NT2/D1 (cell line): ENCODE data around the gene ARHGAP24.
"Not testable (repeated sequence)": the region's sequence is repeated elsewhere in the genome, so short reads cannot be mapped to it uniquely, and the experiment has no call there.

ENCODE experiments used
- DNase-seq: peaks from one replicate; pipeline ENCODE4 v3.0.0-alpha.2; 2011; ENCODE audit warnings: low read depth, low spot score
- H3K27me3 ChIP-seq: 2 replicates; pipeline ENCODE4 v1.6.0; 2011; ENCODE audit warnings: mild to moderate bottlenecking; ENCODE audit not compliant: insufficient read length, insufficient read depth
- H3K36me3 ChIP-seq: 2 replicates; pipeline ENCODE4 v1.6.1; 2011; ENCODE audit warnings: mild to moderate bottlenecking, low read length, mixed read lengths; ENCODE audit not compliant: insufficient read depth, insufficient read length
- H3K4me1 ChIP-seq: 2 replicates; pipeline ENCODE4 v1.5.1; 2011; ENCODE audit not compliant: insufficient read depth, insufficient read length
- H3K4me3 ChIP-seq: 2 replicates; pipeline ENCODE4 v1.5.1; 2011; ENCODE audit warnings: low read depth; ENCODE audit not compliant: insufficient read length
- H3K9ac ChIP-seq: 2 replicates; pipeline ENCODE4 v1.6.0; 2011; ENCODE audit warnings: low read depth; ENCODE audit not compliant: insufficient read length
- H3K9me3 ChIP-seq: 2 replicates; pipeline ENCODE4 v1.5.1; 2011; ENCODE audit warnings: mild to moderate bottlenecking, low read length; ENCODE audit not compliant: insufficient read depth
- SUZ12 ChIP-seq: IDR thresholded peaks from 2 replicates; pipeline ENCODE4 v1.6.1; 2011; ENCODE audit not compliant: insufficient read length, insufficient read depth; ENCODE audit errors: extremely low read depth
- YY1 ChIP-seq: IDR thresholded peaks from 2 replicates; pipeline ENCODE4 v1.6.1; 2011; ENCODE audit not compliant: insufficient read length, insufficient read depth
- ZNF274 ChIP-seq: IDR thresholded peaks from 2 replicates; pipeline ENCODE4 v1.6.1; 2011; ENCODE audit warnings: mild to moderate bottlenecking, low read depth, low read length

Gene ARHGAP24

GRCh38 chr4:85496933-85497332, 22.0 kb downstream of the ARHGAP24 start:
- no peaks in the 10 kb centered on the region for H3K27me3 ChIP-seq
- no peaks in the 10 kb centered on the region for H3K4me1 ChIP-seq
- no peak overlapping the region for H3K9ac ChIP-seq
- H3K4me3 ChIP-seq: no peak overlapping the region
- no peak for DNase-seq
- no peaks in the 10 kb centered on the region for H3K9me3 ChIP-seq
- TF ChIP-seq SUZ12 (no peak), ZNF274 (no peak), YY1 (no peak)
- no peaks in the 10 kb centered on the region for H3K36me3 ChIP-seq

- H3K4me3 ChIP-seq: no peak overlapping the region
- H3K27me3 ChIP-seq: no peaks in the 10 kb centered on the region
- H3K36me3 ChIP-seq: no peaks in the 10 kb centered on the region
- H3K9ac ChIP-seq: no peak overlapping the region
- DNase-seq: no peak
- no peaks in the 10 kb centered on the region for H3K4me1 ChIP-seq
- TF ChIP-seq SUZ12: no peak
- TF ChIP-seq YY1: no peak
- no peak for TF ChIP-seq ZNF274
- no peaks in the 10 kb centered on the region for H3K9me3 ChIP-seq
Measured at GRCh38 chr4:85498068-85498733, 23.3 kb downstream of the ARHGAP24 start.

- H3K27me3 ChIP-seq: no peaks in the 10 kb centered on the region
- H3K4me1 ChIP-seq: no peaks in the 10 kb centered on the region
- TF ChIP-seq YY1 (no peak), ZNF274 (no peak), SUZ12 (no peak)
- H3K9me3 ChIP-seq: no peaks in the 10 kb centered on the region
- no peak overlapping the region for H3K4me3 ChIP-seq
- H3K36me3 ChIP-seq: no peaks in the 10 kb centered on the region
- no peak overlapping the region for H3K9ac ChIP-seq
- no peak for DNase-seq
Measured at GRCh38 chr4:85499573-85499972, 24.6 kb downstream of the ARHGAP24 start.

- TF ChIP-seq YY1 (no peak), SUZ12 (no peak), ZNF274 (no peak)
- no peak for DNase-seq
- Histone ChIP-seq H3K4me1 (no peaks in the 10 kb centered on the region), H3K36me3 (no peaks in the 10 kb centered on the region), H3K9ac (no peak overlapping the region), H3K27me3 (no peaks in the 10 kb centered on the region), H3K9me3 (no peaks in the 10 kb centered on the region), H3K4me3 (no peak overlapping the region)
Measured at GRCh38 chr4:85500110-85500867, 25.3 kb downstream of the ARHGAP24 start.

GRCh38 chr4:85501145-85501544, 26.2 kb downstream of the ARHGAP24 start:
- H3K4me1 ChIP-seq, H3K9me3 ChIP-seq, H3K27me3 ChIP-seq, H3K9ac ChIP-seq, DNase-seq, H3K4me3 ChIP-seq, H3K36me3 ChIP-seq: not testable (repeated sequence)

GRCh38 chr4:85508654-85509053, 33.7 kb downstream of the ARHGAP24 start:
- H3K36me3 ChIP-seq: no peaks in the 10 kb centered on the region
- H3K9ac ChIP-seq: no peak overlapping the region
- no peaks in the 10 kb centered on the region for H3K27me3 ChIP-seq
- H3K4me1 ChIP-seq: no peaks in the 10 kb centered on the region
- no peaks in the 10 kb centered on the region for H3K9me3 ChIP-seq
- no peak for DNase-seq
- no peak for TF ChIP-seq YY1
- no peak for TF ChIP-seq SUZ12
- TF ChIP-seq ZNF274: no peak
- no peak overlapping the region for H3K4me3 ChIP-seq

- DNase-seq: no peak
- Histone ChIP-seq H3K36me3 (no peaks in the 10 kb centered on the region), H3K9ac (no peak overlapping the region), H3K4me3 (no peak overlapping the region), H3K27me3 (no peaks in the 10 kb centered on the region), H3K9me3 (no peaks in the 10 kb centered on the region), H3K4me1 (no peaks in the 10 kb centered on the region)
- TF ChIP-seq SUZ12 (no peak), ZNF274 (no peak), YY1 (no peak)
Measured at GRCh38 chr4:85509882-85510631, 35.1 kb downstream of the ARHGAP24 start.
